HG02938 (cell line): ENCODE results near the gene ADIPOR2.
A peak's percentile ranks its signal among the peaks of the same experiment; 100 is the strongest.

Experiments
- ATAC-seq: cut with Tn5 transposase; IDR thresholded peaks from one replicate; pipeline ENCODE4 v1.9.1; 2021; ENCODE audit warnings: mild to moderate bottlenecking, moderate library complexity; ENCODE audit not compliant: unreplicated experiment

The ADIPOR2 gene

DNA sequence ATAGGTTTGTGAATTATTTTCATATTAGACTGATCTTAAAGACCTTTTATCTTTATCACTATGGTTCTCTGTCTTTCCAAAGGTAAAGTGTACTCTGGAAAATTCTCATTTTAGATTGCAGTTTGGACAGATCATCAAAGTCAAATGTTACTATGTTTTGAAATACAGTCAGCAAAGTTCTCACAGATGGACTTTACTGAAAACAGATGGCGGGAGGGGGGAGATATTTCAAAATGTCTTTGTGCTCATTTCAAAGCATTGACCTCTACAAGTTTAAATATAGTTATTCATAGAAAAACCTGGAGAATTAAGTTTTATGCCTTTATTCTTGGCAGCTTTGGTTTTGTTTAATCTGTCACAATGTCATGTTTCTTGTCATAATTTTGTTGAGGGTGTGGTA, 77.7 kb downstream of the ADIPOR2 start:
- no peak for ATAC-seq

DNA sequence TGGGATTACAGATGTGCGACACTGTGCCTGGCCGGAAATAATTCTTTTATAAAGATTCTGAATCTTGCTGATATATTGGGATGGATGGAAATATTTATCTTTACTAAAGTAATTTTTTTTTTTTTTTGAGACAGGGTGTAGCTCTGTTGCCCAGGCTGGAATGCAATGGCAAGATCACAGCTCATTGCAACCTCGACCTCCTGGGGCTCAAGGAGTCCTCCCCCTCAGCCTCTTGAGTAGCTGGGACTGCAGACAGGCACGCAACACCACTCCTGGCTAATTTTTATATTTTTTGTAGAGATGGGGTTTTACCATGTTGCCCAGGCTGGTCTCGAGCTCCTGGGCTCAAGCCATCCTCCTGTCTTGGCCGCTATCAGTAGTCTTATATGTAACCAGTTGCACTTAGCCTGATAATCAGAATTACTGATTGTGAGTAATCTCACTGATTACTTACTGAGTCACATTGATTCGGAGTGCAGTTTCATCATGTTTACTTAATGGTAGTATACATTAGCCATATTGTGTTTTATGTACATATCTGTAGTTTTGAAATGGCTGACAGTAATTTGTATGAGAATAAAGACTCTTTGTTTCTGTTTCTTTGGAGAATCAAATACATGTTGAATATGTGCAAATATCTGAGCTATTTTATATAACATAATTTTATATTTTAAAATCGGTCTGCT, 79.1 kb downstream of the ADIPOR2 start:
- ATAC-seq = no peak

DNA sequence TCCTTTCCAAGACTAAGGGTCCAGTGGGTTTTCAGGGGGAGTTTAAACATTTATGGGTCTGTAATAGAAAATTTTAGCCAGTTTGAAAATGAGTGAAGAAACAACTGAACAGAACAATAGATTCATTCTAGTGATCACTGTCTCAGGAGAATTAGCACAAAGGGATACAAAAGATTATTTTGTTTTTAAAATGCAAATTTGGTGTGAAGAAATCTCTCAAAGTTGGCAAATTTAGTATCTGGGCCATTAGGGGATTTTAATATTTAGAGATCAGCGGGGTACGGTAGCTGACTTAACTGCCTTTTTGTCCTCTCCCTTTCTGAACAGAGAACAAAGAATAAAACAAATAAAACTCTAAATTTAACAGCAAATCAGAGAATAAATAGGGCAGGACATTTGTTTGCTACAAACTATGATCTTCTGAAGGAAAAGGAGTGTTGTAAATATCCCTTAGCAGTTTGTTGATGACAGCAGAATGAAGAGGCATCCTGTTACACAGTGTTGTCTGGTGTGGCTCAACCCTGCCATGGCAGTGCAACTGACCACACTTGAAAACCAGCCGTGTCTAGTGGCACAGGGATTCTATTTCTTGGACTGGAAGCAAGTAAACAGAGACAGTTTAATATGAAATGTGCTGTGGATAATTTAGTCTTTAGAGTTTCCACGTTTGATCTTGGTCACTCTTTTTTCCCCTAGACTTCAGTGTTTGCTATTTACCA, 83.2 kb downstream of the ADIPOR2 start:
- ATAC-seq = no peak

DNA sequence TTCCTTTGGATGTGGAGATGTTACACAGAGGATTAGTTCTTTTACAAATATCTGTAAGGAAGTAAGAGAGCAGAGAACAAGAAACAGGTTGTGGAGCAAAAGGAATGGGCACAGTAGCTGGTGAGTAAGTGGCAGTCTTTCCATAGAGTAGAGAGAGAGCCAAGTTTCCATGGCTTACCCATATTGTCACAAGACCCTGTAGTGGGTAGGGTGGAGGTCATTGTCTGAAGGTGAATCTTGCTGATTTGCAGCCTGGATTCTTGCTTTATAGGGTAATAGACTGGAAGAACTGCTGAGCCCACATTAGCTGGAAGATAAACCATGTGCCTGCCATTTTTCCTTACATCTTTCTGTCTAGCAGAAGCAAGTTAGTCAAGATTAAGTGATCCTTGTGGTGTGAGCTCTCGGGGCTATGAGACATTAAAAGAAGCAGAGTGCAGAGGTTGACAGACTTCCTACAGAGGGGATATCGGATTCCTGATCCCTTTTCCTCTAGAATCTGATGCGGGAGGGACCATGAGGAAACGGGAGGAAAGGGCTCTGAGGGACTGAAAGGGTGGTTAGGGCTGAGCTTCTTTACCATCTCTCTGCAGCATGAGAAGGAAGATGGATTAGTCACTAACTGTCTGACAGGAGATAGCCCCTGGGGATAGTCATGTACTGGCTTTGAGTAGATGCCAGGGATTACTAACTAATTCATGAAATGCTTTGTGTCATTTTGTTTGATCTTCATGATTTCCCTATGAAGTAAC, 85.5 kb downstream of the ADIPOR2 start:
- no peak for ATAC-seq

DNA sequence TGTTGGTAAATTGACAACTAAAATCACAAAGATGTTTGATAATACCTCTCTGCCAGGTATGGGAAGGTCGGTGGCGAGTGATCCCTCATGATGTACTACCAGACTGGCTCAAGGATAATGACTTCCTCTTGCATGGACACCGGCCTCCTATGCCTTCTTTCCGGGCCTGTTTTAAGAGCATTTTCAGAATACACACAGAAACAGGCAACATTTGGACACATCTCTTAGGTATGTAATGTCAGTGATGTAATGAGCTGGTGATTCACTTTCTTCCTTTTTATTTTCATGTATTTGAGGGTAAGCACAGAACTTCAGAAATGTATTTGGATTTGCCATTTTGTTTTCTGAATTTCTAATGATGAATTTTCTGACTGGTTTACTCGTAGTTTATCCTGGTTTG, 86.9 kb downstream of the ADIPOR2 start:
- no peak for ATAC-seq

DNA sequence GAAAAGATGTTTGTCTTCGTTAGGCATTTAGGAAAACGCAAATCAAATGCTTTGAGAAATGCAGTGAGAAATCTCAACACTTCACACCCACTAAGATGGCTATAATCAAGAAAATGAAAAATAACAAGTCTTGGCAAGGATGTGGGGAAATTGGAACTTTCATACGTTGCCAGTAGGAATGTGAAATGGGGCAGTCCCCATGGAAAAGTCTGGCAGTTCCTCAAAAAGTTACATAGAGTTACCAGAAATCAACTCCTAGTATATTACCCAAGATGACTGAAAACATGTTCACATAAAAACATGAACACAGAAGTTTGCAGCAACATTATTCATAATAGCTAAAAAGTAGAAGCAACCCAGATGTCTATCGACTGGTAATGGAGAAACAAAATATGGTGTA, 88.0 kb downstream of the ADIPOR2 start:
- ATAC-seq = no peak

DNA sequence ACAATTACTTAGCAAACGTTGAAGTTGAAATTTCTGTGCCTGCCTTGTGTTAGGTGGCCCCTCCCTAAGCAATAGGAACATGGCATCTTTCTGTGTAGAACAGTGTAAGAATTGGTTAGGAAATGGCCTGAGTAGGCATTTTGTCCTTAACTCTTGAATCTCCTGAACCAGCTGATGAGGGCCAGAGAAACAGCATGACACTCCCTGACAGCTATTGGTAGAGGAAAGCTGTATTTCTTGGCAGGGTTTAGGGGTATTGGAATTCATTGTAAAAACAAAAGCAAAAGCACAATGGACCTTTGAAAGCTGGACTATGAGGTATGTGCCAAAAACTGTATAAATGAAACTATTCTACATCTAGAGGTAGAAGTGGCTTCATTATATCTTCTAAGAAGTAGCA, 88.9 kb downstream of the ADIPOR2 start:
- no peak for ATAC-seq

DNA sequence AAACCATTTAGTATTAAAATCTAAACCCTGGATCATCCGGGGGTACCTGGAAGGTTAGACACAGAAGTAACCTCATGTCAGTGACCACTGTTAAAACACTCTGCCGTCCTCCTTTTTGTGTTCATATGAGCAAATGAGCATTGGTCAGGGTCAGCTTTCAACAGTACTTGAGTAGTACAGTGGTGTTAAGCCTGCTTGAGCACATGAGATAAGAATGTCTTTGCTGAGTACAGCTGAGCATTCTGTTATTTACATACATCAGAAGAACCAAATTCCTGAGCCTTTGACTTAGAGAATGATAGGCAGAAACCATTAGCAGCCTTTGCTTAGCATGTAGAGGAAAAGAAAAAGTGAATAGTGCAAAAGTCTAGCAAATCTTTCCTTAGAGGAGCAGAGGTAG, 90.9 kb downstream of the ADIPOR2 start:
- ATAC-seq = no peak

DNA sequence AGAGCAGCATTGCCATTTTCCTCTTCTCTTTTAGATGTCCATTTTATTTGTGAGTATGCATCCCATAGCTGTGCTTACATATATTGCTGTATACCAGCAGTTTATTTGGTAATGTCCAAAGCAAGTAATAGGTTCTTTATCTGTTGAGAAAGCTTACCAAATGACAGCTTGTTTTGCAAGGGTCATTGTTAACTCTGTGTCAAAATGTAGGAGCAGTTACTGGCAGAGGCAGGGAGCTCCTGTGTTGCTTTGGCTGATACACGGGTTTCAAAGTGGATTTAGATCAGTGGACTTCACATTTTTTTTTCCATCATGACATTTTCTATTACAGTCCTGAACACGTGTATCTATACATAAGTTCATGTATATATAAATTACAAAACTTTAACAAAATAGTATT, 91.3 kb downstream of the ADIPOR2 start:
- no peak for ATAC-seq

DNA sequence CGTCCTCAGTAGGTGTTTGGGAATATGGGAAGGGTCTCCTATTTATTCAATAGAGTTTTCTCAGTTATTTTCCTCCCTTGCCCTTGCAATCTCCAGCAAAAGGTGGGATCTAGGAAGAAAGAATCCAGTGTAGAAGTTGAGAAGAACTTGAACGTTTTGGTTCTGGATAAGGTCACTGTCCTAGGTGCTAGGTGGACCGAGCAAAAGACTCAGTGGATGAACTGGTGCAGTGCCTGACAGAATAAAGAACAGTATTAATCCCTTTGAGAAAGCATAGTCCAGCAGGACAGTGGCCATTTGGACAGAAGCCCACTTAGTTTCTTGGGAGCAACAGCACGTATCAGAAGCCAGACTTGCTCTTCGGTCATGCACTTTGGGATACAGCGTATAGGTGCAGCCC, 96.8 kb downstream of the ADIPOR2 start:
- ATAC-seq = no peak

DNA sequence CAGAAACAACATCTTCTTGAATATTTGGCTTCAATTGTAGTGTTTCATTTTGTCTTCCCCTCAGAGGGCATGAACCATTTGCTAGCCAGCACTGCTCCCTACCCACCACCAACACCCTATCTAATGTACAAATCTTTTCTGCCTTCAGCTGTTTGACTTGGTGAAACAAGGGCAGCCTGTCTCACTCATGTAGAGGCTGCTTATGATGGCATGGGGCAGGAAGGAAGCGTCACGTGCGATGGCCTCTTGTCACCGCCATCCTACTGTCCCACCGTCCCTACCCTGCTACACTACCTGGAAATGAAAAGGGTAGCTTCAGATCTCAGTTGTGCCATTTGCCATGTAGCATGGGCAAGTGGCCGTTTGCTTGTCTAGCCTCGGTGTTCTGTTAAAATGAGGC, 99.6 kb downstream of the ADIPOR2 start:
- no peak for ATAC-seq

DNA sequence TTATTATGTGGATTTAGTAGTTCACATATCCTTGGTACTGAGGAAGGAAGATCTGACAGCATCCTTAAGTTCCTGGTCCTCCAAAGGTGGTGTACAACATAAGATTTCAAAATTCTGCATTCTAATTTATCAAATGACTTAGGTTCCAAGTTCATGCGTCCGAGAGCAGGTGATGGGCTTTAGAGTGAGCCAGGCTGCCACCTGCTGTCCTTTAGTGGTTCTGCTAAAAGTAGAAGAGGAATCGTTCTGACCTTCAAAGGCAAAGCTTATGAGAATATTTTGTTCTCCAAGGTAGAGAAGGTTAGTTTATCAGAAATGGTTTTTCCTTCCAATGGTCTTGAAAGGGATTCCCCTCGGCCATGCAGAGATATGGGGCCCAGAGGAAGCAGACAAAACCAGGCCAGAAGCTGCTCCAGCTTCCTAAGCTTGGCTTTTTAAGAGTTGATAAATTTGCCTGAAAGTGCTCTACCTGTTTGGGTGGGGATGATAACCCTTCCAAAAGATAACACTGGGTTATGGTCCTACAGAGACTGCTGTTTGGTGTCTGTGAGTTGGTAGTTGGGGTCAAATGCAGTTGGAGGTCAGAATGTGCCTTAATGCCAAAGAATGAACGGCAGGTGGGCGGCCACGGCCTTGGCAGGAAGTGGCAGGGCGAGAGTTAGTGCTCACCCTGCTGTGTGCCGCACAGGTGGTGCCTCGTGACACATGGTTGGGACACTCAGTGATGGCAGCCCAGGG, 100.4 kb downstream of the ADIPOR2 start:
- ATAC-seq = no peak

DNA sequence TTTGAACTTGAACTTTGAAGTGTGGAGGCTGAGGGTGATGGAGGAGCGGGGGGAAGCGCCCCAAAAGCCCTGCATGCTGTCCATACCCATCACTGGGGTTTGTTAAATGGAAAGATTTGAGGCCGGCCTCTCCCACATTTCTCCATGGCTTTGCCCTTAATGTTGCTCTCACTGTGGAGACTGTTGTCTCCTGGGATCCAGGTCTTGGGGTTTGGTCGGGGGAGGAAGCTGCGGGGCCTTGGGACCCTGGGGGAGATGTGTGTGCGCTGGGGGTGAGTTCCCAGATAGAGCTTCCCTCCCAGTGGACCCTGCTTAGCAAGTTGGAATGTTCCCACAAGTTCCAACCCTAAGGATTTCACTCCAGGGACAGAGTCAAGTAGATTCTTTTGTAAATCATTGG, 101.5 kb downstream of the ADIPOR2 start:
- no peak for ATAC-seq

DNA sequence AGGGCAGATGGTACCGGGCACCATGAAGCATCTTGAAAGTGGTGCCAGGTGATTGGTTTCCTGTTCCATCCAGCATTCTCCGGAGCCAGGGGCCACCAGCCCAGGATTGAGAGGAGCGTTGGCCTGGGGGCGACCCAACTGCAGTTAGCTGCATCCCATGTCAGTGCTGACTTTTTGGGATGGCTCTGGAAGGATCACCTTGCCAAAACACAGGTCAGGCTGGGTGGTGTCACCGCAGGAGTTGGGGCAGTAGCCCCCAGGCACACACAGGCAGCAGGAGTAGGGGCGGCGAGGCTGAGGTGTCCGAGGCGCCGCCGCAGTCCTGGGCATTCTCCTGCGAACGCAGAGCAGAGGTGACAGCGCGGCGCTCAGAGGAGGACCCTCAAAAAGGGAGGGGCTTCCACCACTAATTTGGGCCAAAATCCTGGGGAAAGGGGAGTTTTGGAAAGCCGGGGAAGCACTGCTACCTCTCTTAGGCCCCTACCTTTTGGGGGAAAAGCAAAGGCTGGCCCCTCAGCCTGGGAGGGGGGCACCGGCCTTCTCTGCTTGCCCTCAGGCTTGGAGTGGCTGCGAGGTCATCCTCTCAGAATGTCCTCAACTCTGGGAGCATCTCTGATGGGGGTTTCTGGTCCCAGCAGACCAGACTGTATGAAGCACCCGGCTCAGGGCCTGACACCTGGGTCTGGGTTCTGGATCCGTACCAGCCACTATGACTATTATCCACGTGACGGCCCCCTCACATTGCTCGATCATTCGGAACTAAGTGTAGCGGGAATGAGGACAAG, 102.7 kb downstream of the ADIPOR2 start:
- ATAC-seq = no peak

DNA sequence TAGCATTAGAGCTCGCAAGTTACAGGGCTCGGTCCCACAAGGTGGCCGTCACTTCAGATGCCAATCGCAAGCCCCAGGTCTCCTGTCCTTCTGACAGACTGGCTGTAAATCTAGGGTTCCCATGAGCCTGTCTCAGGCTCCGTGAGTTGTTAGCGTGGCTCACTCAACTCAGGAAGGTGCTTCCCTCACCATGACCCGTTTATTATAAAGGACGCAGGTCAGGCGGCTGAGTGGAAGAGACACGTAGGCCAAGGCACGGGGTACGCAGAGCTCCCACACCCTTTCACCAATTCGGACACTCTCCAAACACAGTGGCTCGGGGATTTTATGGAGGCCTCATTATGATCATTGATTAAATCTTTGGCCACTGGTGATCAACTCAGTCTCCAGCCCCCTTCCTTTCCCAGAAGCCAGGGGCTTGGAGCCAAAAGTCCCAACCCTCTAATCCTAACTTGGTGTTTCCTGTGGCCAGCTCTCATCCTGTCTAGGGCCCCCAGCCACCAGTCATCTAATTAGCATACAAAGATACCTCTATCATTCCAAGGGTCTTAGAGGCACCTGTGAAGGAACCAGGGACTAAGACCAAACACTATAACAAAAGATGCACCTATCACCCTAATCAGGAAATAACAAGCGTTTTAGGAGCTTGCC, 103.7 kb downstream of the ADIPOR2 start:
- no peak for ATAC-seq

DNA sequence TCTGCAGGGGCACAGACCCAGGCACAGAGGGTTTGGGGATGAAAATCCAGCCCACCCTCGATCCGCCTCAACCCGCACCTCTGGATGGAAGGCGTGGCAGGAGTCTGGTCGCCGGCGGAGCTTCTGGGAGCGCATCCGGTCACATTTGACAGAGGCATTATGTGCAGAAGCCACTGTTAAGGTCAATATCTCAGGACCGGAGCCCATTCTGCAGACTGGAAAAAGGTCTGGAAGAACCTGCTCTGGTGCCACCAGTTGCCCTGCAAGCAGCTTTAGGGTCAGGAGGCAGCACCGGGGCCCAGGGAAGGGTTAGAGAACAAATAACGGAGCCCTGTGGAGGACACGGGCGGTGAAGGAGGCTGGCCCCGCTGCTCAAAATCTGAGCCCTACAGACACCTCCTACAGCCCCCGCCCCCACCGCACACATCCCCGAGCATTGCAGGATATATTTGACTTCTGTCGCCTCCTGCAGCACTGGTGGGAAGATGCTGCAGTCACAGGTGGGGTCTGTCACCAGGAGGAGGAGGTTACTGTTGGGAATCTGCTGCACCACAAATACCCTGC, 104.4 kb downstream of the ADIPOR2 start:
- no peak for ATAC-seq

DNA sequence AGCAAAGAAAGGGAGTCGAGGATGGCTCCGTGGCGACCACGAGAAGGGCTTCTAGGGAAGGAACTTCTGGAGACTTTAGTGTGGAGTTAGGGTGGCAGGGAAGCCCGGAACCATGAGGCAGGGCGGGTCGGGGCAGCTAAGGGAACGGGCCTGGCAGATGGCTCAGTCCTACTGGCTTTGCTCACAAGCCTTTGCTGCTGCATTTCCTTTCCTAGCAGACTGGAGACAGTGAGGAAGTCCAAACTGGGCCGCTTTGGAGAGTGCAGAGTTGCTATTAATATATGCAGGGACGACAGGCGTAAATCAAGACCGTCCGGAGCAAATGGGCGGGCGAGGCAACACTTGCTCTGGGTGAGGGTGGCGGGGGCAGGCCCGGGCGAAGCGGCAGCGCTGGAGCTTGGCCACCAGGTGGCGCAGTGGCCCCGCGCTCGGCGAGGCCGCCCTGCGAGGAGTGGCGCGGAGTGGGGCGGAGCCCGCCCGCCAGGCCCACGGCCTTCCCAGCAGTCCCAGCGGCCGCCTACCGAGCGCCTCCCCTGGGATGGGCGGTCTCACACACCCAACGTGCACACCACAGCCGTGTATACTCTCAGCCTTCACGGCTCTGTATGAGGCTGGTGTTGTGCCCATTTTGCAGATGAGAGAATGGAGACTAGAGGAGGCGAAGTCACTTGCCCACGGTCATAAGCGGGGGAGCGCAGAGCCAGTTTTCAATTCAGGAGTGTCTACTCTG, 105.1 kb downstream of the ADIPOR2 start:
- ATAC-seq = peak; percentile 76

DNA sequence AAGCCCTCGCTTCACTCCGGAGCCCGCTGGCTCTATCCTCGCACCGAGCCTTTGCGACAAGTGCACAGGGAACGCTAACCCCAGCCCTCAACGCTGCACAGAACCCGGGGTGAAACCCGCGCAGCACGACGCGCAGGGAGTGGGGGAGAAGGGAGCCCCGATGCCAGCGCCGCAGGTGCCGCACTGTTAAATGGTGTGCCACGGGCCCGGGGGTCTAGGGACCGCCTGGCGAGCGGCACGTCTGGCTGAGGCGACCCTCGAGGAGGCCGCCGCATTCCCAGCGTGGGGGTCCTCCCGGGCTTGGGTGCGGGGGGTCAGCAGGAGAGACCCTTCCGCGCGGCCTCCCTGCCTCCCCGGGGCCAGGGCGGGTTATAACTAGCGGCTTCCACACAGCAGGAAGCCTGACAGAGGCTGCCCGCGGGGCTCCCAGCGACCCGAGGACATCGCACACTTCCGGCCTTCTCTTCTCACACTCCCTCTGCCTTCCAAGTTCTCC, 105.7 kb downstream of the ADIPOR2 start:
- ATAC-seq = no peak
